ENCODE data around the gene GPR89B.
"Not testable (repeated sequence)": the region's sequence is repeated elsewhere in the genome, so short reads cannot be mapped to it uniquely, and the experiment has no call there.

Gene GPR89B

DNA sequence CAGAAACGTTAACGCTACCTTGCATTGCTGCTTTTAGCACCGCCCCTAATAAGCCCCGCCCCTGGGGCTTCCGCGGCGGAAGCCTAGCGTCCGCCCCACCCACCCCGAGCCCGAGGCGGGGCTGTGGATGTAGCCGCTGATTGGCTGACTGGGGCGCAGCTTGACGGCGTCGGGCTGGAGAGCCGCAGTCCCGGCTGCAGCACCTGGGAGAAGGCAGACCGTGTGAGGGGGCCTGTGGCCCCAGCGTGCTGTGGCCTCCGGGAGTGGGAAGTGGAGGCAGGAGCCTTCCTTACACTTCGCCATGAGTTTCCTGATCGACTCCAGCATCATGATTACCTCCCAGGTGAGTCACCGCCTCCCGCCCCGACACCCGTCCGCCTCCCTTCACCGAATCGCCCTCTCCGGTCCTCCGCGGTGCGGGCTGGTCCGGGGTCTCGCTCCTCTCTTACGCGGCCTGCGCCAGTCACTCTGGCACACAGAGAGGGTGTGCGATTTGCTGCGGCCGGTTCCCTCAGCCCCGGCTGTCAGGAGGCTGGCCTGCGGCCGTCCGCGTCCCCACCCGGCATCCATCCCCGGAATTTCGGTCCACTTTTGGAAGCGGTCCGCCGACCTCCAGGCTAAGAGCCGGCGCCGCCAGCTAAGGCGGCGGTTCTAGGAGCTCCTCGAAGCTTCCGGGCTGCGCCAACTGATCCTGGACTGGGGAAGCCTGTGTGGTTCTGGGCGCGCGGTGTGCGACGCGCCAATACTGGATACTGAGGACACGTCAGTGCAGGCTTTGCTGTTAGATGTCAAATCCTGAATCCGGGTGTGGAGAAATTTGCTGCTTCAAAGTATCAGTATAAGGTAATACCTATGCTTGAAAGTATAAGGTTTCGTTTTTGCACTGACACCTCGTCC, at the start of gene GPR89B:
GPR89B (plus strand) TSS at position 185 of the 897 bp plus-strand sequence; CDS start at position 302, 117 bp downstream.
- DNase-seq = peak; percentile 82 to 99 (median 92)
- intact Hi-C loops (cut with DNase I) = not testable (repeated sequence)

DNA sequence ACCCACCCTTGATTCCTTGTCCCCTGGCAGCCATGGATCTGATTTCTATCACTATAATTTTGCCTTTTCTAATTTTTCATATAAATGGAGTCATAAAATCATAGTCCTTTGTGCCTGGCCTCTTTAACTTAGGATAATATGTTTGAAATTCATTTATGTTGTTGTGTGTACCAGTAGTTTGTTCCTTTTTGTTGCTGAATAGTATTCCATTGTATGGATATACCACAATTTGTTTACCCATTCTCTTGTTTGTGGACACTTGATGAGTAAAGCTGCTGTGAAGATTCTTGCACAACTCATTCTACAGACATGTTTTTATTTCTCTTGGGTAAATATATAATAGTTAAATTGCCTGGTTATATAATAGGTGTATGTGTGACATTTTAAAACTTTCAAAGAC, 48.3 kb upstream of the GPR89B start:
- DNase-seq = no peak
- intact Hi-C loops (cut with DNase I) = loop anchor here (10.0 kb wide), 1 partner anchor 155 kb away; no protein-coding TSS in a partner anchor

DNA sequence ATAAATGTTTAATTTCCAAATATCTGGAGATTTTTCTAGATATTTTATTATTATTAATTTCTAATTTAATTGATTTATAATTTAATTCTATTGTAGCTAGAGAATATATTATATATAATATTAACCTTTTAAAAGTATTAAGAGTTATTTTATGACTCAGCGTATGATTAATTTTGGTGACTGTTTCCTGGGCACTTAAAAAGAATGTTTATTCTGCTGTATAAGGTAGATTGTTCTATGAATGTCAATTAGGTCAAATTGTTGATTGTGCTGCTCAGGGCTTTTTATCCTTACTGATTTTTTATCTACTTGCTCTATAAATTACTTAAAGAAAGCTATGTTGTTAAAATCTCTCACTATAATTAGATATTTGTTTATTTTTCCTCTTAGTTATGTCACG, 45.7 kb upstream of the GPR89B start:
- DNase-seq = no peak
- intact Hi-C loops (cut with DNase I) = loop anchor here (10.0 kb wide), 1 partner anchor 158 kb away; no protein-coding TSS in a partner anchor

DNA sequence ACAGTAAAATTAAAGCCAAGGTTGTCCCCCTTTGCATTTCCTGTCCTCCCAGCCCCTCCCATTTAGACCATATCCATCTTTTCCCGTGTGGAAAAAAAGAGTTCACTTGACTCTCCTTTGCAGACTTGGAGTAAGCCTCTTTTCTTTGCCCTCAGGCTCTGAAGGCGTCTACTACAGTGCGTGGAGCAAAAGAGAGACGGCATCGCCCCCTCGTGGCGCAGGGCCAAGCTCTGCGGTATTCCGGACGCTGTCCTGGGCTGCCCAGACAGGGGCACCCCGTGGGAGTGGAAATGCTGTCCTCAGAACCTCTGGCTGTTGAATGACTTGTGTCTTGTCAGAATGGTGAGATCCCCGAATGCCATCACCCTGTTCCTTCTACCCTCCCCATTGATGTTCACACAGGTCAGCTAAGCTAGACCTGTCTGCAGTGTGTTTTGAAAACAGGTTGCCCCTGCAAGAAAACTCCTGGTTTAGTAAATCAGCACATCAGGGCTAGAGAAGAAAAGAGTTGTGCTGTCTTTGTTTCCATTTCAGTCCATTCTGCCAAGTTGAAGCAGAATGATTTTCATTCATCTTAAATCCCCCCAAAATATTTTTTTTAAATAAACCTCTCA, 37.9 kb upstream of the GPR89B start:
- intact Hi-C loops (cut with DNase I) = no loop called here
- peak in 7 of 10 donors; percentile 25 to 91 (median 45) for DNase-seq

DNA sequence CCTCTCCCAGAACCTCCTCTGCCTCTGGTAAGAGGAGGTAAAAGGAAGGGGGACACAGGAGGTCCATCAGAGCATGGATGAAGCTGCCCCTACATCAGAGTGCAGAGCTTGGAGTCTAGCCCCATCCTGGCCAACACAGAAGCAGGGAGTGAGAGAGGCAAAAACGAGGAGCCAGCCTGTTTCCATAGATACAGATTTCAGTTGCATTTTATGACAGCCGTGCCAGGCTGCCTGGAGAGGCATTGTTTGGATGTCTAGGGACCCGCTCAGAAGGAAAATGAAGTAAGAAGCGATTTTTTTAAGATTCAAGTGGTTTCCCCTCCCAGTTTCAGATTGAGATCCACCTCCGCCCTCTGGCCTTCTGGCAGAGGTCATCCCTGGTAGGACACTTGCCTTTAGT, 37.1 kb upstream of the GPR89B start:
- intact Hi-C loops (cut with DNase I) = no loop called here
- DNase-seq = peak in 4 of 10 donors; percentile 21 to 86 (median 56)

DNA sequence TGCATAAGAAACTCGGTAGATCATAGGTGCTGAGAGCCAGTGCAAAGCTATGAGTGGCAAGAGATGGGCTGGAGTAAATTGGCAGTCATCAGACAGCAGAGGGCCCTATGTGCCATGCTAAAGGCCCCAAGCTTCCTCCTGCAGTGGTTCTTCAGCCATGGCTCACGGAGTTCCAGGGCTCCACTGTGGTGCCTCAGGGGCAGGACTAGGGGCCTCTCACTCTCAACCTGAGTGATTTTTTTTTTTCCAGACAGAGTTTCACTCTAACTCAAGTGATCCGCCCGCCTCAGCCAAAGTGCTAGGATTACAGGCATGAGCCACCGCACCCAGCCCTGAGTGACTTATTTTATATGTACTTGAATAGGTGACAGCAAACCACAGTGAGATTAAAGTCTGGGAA, 36.0 kb upstream of the GPR89B start:
- peak in 2 of 10 donors; percentile 59 to 74 for DNase-seq

DNA sequence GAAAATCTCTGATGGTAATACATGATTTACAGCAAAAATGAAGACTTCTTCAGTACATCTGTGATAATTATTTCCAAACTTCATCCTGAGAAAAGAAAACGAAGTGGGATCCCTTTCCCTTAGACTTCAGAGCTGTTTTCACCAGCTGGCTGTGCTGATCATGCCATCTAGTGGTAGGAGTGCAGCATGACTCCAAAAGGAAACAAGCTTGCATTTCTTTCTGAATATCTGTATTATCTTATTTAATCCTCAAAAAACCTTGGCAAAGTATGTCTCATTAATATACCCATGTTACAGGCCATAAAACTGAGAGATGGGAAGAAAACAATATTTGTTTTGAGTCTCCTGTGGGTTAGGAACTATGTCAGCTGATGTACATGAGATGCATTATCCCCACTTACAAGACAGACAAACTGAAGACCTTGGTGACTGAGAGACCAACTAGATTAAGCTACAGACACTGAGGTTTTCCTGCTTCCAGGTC, 35.4 kb upstream of the GPR89B start:
- peak in 3 of 10 donors; percentile 35 to 91 (median 38) for DNase-seq
- intact Hi-C loops (cut with DNase I) = loop anchor here (1.0 kb wide), 2 partner anchors 252 to 397 kb away; no protein-coding TSS in a partner anchor

More for the DNA sequence above, 36.0 kb upstream of the GPR89B start:
- intact Hi-C loops (cut with DNase I) = loop anchor here (1.0 kb wide), 2 partner anchors 252 to 397 kb away; no protein-coding TSS in a partner anchor

DNA sequence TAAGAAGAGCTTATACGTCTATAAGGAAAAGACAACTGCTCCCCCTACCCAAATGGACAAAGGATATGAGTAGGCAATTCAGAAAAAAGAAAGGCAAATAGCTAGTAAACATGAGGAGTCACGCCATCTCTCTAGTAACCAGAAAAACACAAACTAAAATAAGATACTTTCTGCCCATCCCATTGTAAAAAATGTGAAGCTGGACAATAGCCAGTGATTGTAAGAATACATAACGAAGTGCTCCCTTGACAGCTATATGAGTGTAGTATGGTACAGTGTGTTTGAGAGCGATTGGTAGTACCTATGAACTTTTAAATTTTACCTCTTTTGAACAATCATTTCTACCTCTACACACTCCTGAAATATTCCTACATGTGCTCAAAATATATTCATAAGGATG, 33.1 kb upstream of the GPR89B start:
- intact Hi-C loops (cut with DNase I) = no loop called here
- no peak for DNase-seq

DNA sequence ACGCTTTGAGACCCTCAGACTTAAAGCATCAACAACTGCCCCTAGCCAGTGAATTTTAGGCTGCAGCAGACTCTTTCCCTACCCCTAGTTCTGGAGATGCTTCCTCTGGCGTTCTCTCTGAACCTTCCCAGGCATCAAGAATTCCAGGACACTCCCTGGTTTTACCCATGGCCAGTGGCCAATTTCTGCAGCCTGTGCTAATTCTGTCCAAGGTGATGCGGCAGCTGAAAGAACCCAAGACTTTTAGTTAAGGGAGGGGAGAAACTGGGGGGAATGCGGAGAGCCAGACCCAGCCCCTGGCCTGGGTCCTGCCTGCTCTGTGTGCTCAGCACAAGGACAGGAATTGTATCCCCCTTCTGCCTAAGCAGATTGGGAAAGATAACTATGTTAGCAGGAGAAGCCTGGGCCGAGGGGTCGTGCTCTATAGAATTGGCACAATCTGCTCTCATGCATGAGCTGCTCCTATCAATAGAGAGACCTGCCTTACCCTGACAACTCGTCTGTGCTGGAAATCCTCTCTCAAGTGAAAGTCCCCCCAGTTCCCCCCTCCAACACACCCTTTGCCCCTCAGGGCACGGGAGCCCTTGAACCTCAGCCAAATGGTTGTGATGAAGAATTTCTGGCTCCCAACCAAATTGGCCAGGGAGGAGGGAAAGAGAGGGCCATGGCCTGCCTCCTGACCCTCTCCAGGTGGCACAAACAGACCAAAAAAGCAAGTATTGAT, 31.0 kb upstream of the GPR89B start:
- intact Hi-C loops (cut with DNase I) = no loop called here
- DNase-seq = no peak

DNA sequence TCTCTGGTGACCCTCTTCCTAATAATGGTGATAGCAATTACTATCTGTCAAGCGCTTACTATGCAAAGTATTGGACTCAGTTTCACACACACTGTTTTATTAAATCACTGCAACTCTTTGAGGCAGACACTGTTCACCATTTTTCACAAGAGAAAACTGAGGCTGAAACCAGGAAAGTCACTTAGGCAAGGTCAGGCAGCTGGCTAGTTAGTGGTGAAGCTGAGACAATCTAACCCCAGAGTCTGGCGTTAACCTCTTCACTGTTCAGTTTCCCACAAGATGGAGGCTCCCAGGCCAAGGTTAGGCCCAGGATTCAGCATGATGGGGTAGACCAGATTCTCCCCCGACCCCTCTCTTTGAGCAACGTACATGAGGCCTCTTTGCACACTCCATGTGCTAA, 30.4 kb upstream of the GPR89B start:
- DNase-seq = no peak
- intact Hi-C loops (cut with DNase I) = no loop called here

DNA sequence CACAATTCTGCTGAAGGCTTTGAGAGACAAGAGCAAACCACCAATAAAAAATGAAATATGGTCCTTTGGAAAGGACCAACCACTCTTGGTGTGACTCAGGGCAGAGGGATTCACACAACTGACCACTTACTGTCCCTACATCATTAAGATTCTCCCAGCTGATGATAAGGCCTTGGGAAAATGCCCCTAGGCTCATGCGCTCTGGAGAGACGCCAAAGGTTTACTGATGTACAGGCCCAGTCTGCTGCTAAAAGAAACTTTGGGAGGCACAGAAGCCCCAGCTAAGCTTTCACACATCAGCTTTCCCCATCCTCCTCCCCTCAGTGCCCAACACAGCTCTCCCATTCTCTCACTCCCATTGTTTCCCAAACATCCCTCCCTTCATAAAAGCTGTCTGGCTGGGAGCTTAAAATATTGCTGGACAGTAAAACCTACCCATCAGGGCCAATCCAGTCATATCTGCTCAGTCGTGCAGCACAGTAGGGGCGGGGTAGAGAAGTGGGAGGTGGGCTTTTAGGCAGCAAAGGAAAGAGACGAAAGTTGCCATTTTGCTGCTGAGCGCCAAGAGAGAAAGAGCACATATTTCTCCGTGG, 25.9 kb upstream of the GPR89B start, which contains the start of gene GJA8:
GJA8 (plus strand) TSS at position 543 of the 593 bp plus-strand sequence. CDS start 5,161 bp downstream, outside the sequence.
- no peak for DNase-seq
- intact Hi-C loops (cut with DNase I) = no loop called here

DNA sequence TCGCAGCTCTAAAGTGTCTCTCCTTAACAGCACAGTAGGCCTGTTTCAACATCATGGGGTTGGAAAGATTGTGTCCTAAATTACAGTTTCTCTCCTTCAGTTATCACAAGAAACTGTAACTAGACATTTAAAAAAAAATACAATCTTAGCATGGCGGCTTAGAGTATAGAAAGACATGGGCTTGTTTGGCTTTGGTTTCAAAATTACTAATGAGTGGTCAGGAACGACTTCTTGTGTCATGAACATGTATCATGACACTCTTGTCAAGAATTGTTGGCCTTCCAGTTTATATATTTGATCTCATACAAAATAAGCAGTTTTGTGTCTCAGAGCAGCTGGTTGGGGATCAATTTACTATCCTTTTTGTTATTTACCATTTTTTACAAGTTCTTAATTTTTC, 23.5 kb upstream of the GPR89B start:
- intact Hi-C loops (cut with DNase I) = no loop called here

DNA sequence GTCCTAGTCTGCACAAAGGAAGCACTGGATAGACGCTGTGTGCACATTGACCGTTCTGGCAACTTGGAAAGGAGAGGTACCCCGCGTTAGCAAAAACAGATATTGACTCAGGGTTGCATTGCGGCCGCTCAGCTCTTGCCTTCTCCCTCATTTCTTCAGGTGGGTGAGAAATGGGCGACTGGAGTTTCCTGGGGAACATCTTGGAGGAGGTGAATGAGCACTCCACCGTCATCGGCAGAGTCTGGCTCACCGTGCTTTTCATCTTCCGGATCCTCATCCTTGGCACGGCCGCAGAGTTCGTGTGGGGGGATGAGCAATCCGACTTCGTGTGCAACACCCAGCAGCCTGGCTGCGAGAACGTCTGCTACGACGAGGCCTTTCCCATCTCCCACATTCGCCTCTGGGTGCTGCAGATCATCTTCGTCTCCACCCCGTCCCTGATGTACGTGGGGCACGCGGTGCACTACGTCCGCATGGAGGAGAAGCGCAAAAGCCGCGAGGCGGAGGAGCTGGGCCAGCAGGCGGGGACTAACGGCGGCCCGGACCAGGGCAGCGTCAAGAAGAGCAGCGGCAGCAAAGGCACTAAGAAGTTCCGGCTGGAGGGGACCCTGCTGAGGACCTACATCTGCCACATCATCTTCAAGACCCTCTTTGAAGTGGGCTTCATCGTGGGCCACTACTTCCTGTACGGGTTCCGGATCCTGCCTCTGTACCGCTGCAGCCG, 20.3 kb upstream of the GPR89B start:
- DNase-seq = peak in 1 of 10 donors; percentile 57
- intact Hi-C loops (cut with DNase I) = no loop called here

More for the DNA sequence above, 23.5 kb upstream of the GPR89B start:
- no peak for DNase-seq

DNA sequence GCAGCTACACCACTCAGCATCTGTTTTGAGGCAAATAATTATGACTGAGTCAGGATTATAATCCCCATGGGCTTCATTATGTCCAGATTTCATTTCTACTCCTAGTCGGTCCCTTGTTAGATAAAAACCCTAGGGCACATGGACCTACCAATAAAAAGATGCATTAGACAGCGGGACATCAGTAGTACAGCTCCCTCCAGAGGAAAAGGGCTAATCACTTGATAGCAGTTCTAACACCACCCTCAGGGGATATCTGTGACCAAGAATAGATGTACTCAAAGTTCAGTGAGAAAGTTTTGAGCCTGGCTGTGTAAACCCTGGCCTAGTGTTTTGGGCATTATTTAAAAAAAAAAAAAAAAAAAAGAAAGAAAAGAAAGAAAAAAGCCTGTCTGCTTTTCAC, 15.7 kb upstream of the GPR89B start:
- DNase-seq = no peak
- intact Hi-C loops (cut with DNase I) = no loop called here

DNA sequence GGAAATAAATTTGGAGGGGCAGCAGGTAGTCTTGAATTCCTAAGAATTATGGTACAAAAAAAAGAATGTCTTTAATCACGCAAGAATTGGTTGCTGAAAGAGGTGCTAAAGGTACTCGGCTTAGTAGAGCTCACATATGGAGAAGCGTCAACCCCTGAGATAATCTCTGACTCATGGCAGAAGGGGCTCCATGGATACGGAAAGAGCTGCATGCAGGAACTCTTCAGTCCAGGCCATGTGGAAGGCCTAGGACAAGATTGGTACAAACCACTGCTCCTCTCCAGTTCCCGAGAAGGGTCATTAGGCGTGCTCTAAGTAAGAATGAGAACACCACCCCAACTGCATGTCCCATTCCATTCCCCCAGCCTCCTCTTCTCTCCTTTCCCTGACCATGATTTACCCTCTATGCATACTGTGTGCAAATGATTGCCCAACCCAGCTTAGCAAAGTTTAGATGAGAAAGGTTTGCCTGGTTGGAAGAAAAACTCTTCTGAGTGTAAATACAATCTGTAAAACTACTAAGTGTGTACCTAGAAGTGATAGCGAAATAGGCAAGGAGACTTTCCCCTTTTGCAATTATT, 14.8 kb upstream of the GPR89B start:
- intact Hi-C loops (cut with DNase I) = no loop called here
- no peak for DNase-seq

DNA sequence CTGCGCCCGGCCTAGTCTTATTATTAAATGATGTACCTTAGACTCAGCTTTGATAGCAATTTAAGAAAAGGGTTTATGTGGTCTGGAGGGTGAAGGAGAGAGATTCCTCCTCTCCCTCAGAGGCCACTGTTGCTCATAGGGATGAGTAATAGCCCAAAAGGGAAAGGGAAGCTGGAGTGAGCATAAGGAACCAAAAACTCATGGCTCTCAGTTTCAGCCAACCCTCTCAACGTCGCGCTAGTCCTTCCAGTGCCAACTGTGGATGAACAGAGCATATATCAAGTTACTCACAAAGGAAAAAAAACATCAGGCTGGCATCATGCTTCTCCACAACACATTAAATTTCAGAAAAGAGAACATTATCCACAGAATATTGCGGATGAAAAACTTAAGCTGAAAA, 8.3 kb upstream of the GPR89B start:
- intact Hi-C loops (cut with DNase I) = no loop called here
- no peak for DNase-seq

DNA sequence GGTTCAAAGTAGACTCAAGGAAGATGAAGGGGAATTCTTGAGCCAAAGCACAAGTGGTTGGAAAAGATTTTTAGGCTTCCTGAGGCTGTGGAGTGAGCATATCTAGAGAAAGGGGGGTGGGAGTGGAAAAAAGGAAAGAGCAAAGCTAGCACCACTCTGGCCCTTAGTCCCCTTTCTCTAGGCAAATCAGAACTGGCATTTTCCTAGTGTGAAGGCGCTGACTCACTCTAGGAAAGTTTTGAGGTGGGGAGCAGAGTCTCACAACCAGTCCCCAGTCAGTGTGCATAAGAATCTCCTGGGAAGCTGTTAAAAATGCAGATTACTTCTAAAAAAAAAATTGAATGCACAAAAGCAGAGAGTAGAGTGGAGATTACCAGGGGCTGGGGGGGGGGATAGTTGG, 3.4 kb upstream of the GPR89B start:
- DNase-seq = no peak
- intact Hi-C loops (cut with DNase I) = no loop called here

DNA sequence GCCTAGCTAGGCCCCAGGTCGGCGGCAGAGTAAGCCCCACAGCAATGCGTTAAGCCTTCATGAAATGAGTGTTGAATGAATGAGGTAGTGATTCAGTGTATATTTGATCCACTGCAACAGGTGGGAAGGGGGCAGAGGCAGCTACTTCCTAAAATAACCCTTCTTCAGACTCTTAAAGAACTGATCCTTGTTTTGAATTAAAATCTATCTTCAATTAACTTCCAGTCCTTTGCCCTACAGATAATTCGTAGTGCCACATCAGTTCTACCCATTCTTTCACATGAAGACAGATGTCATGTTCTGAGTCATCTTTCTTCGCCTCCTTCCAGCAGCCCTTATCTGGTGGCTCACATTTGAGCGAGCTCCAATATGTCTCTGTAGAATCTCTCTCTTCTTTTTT, 1.0 kb upstream of the GPR89B start:
- DNase-seq; intact Hi-C loops (cut with DNase I): not testable (repeated sequence)

DNA sequence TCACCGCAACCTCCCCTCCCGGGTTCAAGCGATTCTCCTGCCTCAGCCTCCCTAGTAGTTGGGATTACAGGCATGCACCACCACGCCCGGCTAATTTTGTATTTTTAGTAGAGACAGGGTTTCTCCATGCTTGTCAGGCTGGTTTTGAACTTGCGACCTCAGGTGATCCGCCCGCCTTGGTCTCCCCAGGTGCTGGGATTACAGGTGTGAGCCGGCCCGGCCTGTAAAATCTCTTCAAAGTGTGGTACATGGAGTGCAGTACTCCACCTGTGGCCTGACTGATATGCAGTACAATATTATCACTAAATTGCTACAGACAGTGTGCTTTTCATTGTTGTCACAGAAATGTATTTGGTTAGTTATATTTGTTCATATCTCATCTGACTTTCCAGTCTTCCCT, 531 bp upstream of the GPR89B start:
- intact Hi-C loops (cut with DNase I); DNase-seq: not testable (repeated sequence)

Measured in posterior cingulate gyrus (tissue), 11 donors.